Measurements from ENCODE around the gene NKAP.

DNA sequence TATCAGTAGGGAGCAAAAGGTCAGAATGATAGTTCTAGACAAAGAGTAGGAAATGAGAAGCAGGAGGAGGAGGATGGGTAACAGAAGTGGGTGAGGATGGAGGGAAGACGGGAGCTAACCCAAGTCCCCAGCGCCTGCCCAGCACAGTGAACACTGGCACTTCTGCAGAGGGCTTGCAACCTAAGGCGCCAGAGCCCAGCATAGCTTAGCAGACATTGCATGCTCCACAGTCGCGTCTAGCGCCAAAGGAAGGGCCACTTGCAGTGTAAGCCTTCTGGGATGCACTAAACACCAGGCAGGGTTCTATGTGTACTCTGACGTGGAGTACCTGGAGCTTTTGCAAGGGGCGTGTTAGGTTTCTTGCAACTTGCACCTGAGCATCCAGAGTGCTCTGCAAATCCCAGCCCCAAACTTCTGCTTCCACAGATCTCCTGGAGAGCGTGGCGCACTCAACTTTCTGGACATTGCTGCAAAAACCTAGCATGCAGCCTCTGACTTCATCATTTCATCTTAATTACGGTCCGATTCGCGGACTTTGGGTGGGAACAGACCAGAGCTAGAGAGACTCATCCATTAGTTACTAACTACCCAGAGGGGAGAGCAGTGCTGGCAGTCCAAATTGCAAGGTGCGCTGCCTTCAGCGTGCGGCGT lies 46.5 kb upstream of the NKAP start:
- TF ChIP-seq REST (IDR thresholded peaks at IDR 0.05; ENCODE audit: insufficient replicate concordance, low read depth) (no peak), CTCF (IDR thresholded peaks at IDR 0.05; ENCODE audit: insufficient read depth, low read length) (no peak), POLR2AphosphoS5 (IDR thresholded peaks at IDR 0.05; ENCODE audit: low read depth) (no peak), SPI1 (IDR thresholded peaks at IDR 0.05; ENCODE audit: borderline replicate concordance, low read depth) (no peak), GABPA (IDR thresholded peaks at IDR 0.05; ENCODE audit: low read depth) (no peak)
